ENCODE measurements around the gene KRABD2.
A peak's percentile ranks its signal among the peaks of the same experiment; 100 is the strongest.
"Not testable (repeated sequence)": the region's sequence is repeated elsewhere in the genome, so short reads cannot be mapped to it uniquely, and the experiment has no call there.

Gene KRABD2

DNA sequence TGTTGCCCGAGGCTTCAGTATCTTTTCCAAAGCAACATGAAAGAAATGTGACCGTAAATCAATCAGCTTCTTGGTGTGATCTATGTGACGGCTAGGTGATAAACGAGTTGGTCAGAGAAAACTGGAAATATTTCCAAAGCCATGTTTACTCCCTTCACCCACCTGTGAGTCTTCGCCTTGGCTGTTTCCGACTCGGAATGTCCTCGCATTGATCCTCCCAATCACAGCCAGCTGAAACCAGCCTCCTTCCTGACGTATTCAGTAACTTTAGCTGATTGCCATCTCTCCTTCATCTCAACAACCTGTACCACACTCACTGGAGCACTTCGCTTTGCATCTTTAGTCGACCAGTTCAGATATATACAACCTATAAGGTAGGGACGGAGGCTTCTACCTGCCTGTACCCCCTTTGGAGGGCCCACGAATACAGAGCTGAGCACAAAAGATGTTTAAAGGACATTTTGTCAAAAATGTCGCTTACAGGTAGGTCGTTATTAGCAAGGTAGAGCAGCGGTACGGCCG lies 705 bp downstream of the KRABD2 start:
- in situ Hi-C loops (cut with MboI), result no loop called here
- WGBS, 2 experiments (ENCODE audit: low coverage in 1 of 2, low lambda C conversion rate in 2 of 2, missing lambda C conversion rate in 2 of 2), result 9 to 10% methylated on average over 18 of the region's 18 CpGs
- Histone ChIP-seq H3F3A (ENCODE audit: insufficient read depth) (peaks cover 42% of the 10 kb centered on the region), H3K9me3 (ENCODE audit: low read depth) (no peaks in the 10 kb centered on the region), H3K79me2 (ENCODE audit: insufficient read depth) (peaks cover 28% of the 10 kb centered on the region), H3K4me2 (ENCODE audit: unreplicated experiment) (peak overlapping the region; percentile 95), H3K9ac (peak overlapping the region; percentile 85), H3K4me1 (ENCODE audit: insufficient read depth) (peaks cover 21% of the 10 kb centered on the region), H4K20me1 (ENCODE audit: insufficient read depth) (peaks cover 8% of the 10 kb centered on the region; the same call in 1 of the 2 replicates), H3K4me3 (peak overlapping the region; percentile 80), H3K27ac (peak overlapping the region; percentile 70), H3K9me2 (ENCODE audit: insufficient read depth) (no peaks in the 10 kb centered on the region), H3K27me3 (replicated peaks; ENCODE audit: insufficient read depth) (no peaks in the 10 kb centered on the region), H2AFZ (peak overlapping the region; percentile 63), H3K36me3 (ENCODE audit: low read depth) (peaks cover 39% of the 10 kb centered on the region)
- peak; percentile 59 for DNase-seq
- no peak for TF ChIP-seq EZH2phosphoT487 (IDR thresholded peaks at IDR 0.05; ENCODE audit: insufficient read depth, low read depth)
- TF ChIP-seq EZH2 (IDR thresholded peaks at IDR 0.05; ENCODE audit: insufficient read depth, poor library complexity, severe bottlenecking), result no peak

DNA sequence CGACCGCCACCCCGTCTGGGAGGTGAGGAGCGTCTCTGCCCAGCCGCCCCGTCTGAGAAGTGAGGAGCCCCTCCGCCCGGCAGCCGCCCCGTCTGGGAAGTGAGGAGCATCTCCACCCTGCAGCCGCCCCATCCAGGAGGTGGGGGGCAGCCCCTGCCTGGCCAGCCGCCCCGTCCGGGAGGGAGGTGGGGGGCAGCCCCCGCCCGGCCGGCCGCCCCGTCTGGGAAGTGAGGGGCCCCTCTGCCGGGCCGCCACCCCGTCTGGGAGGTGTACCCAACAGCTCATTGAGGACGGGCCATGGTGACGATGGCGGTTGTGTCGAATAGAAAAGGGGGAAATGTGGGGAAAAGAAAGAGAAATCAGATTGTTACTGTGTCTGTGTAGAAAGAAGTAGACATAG lies 2.6 kb downstream of the KRABD2 start:
- DNase-seq; H3K79me2 ChIP-seq (ENCODE audit: insufficient read depth); in situ Hi-C loops (cut with MboI); H3K27ac ChIP-seq; H3K27me3 ChIP-seq (replicated peaks; ENCODE audit: insufficient read depth); H3K9me2 ChIP-seq (ENCODE audit: insufficient read depth); H3K9me3 ChIP-seq (ENCODE audit: low read depth); H3K9ac ChIP-seq; H3K4me3 ChIP-seq; H3K4me2 ChIP-seq (ENCODE audit: unreplicated experiment); H3K4me1 ChIP-seq (ENCODE audit: insufficient read depth); H4K20me1 ChIP-seq (ENCODE audit: insufficient read depth); H2AFZ ChIP-seq: not testable (repeated sequence)
- Histone ChIP-seq H3F3A (ENCODE audit: insufficient read depth) (peaks cover 22% of the 10 kb centered on the region), H3K36me3 (ENCODE audit: low read depth) (peaks cover 32% of the 10 kb centered on the region)
- WGBS, 2 experiments (ENCODE audit: low coverage in 1 of 2, low lambda C conversion rate in 2 of 2, missing lambda C conversion rate in 2 of 2), result 91 to 95% methylated on average over 7 to 20 of the region's 26 CpGs

DNA sequence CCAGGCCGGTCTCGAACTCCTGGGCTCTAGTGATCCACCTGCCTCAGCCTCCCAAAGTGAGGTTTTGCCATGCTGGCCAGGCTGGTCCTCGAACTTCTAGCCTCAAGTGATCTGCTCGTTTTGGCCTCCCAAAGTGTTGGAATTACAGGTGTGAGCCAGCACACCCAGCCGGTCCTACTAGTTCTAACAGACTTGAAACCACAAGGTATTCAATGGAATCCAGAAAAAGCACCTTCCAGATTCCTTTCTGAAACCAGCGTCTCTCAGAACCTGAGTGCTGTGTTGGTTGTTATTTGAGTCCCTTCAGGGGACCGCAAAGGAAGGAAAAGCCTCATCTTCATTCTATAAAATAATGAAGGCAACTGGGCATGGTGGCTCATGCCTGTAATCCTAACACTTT lies 4.1 kb downstream of the KRABD2 start:
- peaks cover 18% of the 10 kb centered on the region for H3K36me3 ChIP-seq (ENCODE audit: low read depth)
- H3K79me2 ChIP-seq (ENCODE audit: insufficient read depth), result peaks cover 5% of the 10 kb centered on the region; the same call in 1 of the 2 replicates
- no peak overlapping the region for H3K9ac ChIP-seq
- DNase-seq, result no peak
- H3K27me3 ChIP-seq (replicated peaks; ENCODE audit: insufficient read depth), result no peaks in the 10 kb centered on the region
- H3K27ac ChIP-seq, result no peak overlapping the region
- no peak overlapping the region for H3K4me3 ChIP-seq
- in situ Hi-C loops (cut with MboI), result no loop called here
- H2AFZ ChIP-seq, result no peak overlapping the region
- no peaks in the 10 kb centered on the region for H4K20me1 ChIP-seq (ENCODE audit: insufficient read depth)
- peaks cover 8% of the 10 kb centered on the region; the same call in 1 of the 2 replicates for H3K4me1 ChIP-seq (ENCODE audit: insufficient read depth)
- no peaks in the 10 kb centered on the region for H3K9me2 ChIP-seq (ENCODE audit: insufficient read depth)
- WGBS, 2 experiments (ENCODE audit: low coverage in 1 of 2, low lambda C conversion rate in 2 of 2, missing lambda C conversion rate in 2 of 2), result 75 to 82% methylated on average over 7 of the region's 7 CpGs
- TF ChIP-seq EZH2 (IDR thresholded peaks at IDR 0.05; ENCODE audit: insufficient read depth, poor library complexity, severe bottlenecking) (no peak), EZH2phosphoT487 (IDR thresholded peaks at IDR 0.05; ENCODE audit: insufficient read depth, low read depth) (no peak)
- H3K4me2 ChIP-seq (ENCODE audit: unreplicated experiment), result no peak overlapping the region
- no peaks in the 10 kb centered on the region for H3K9me3 ChIP-seq (ENCODE audit: low read depth)
- H3F3A ChIP-seq (ENCODE audit: insufficient read depth), result peaks cover 8% of the 10 kb centered on the region

DNA sequence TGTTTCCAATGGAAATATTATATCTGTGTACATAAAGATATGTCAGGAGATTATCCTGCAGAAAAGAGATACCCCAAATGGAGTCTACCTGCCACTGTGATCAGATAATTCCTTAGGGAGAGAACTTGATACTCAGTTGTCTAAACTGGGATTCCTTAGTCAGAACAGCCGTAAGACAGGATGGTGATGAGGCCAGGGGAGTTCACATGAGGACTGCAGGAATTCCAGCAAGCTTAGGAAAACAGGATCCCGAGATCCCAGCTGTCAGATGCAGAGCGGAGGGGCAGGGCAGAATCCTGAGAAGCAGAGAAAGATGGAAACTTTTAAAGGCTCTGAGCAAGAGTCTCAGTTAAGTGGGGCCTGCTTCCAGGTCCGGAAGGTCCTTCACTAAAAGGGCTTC lies 4.7 kb downstream of the KRABD2 start:
- Histone ChIP-seq H4K20me1 (ENCODE audit: insufficient read depth) (no peaks in the 10 kb centered on the region), H3K4me3 (no peak overlapping the region), H3K4me2 (ENCODE audit: unreplicated experiment) (no peak overlapping the region), H2AFZ (no peak overlapping the region), H3K9ac (no peak overlapping the region), H3K27ac (no peak overlapping the region), H3F3A (ENCODE audit: insufficient read depth) (peaks cover 4% of the 10 kb centered on the region), H3K9me2 (ENCODE audit: insufficient read depth) (no peaks in the 10 kb centered on the region), H3K4me1 (ENCODE audit: insufficient read depth) (peaks cover 9% of the 10 kb centered on the region), H3K36me3 (ENCODE audit: low read depth) (peaks cover 12% of the 10 kb centered on the region; the same call in 1 of the 2 replicates), H3K79me2 (ENCODE audit: insufficient read depth) (peaks cover 5% of the 10 kb centered on the region; the same call in 1 of the 2 replicates), H3K9me3 (ENCODE audit: low read depth) (no peaks in the 10 kb centered on the region), H3K27me3 (replicated peaks; ENCODE audit: insufficient read depth) (no peaks in the 10 kb centered on the region)
- in situ Hi-C loops (cut with MboI), result no loop called here
- DNase-seq, result no peak
- no peak for TF ChIP-seq EZH2phosphoT487 (IDR thresholded peaks at IDR 0.05; ENCODE audit: insufficient read depth, low read depth)
- TF ChIP-seq EZH2 (IDR thresholded peaks at IDR 0.05; ENCODE audit: insufficient read depth, poor library complexity, severe bottlenecking), result no peak
- 79 to 86% methylated on average over 4 of the region's 4 CpGs for WGBS, 2 experiments (ENCODE audit: low coverage in 1 of 2, low lambda C conversion rate in 2 of 2, missing lambda C conversion rate in 2 of 2)

DNA sequence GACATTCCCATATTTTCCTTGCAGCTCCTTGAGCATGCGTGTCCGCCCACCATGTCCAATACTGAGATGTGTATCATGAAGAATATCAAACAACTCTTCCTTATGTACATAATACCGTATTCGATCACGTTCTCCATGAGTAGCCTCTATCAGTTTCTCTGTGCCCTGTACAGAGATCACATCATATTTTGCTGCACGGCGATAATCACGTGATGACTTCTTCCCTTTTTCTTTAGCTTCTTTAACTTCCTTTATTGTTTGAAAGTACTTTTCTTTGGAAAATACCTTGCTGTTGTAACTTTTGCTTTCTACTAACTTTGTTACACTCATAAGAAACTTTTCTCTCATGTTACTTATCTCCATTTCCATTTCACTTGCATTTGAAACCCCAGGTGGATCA lies 6.6 kb downstream of the KRABD2 start:
- no peaks in the 10 kb centered on the region for H3K27me3 ChIP-seq (replicated peaks; ENCODE audit: insufficient read depth)
- H3K9ac ChIP-seq, result no peak overlapping the region
- H4K20me1 ChIP-seq (ENCODE audit: insufficient read depth), result no peaks in the 10 kb centered on the region
- WGBS, 2 experiments (ENCODE audit: low coverage in 1 of 2, low lambda C conversion rate in 2 of 2, missing lambda C conversion rate in 2 of 2), result 97 to 98% methylated on average over 8 of the region's 8 CpGs
- H3K9me2 ChIP-seq (ENCODE audit: insufficient read depth), result no peaks in the 10 kb centered on the region
- no peaks in the 10 kb centered on the region for H3K9me3 ChIP-seq (ENCODE audit: low read depth)
- DNase-seq, result no peak
- peaks cover 18% of the 10 kb centered on the region for H3K4me1 ChIP-seq (ENCODE audit: insufficient read depth)
- in situ Hi-C loops (cut with MboI), result no loop called here
- no peak overlapping the region for H3K27ac ChIP-seq
- H3K36me3 ChIP-seq (ENCODE audit: low read depth), result peaks cover 12% of the 10 kb centered on the region; the same call in 1 of the 2 replicates
- no peak overlapping the region for H3K4me3 ChIP-seq
- H2AFZ ChIP-seq, result no peak overlapping the region
- H3K4me2 ChIP-seq (ENCODE audit: unreplicated experiment), result no peak overlapping the region
- peaks cover 19% of the 10 kb centered on the region; the same call in 1 of the 2 replicates for H3F3A ChIP-seq (ENCODE audit: insufficient read depth)
- TF ChIP-seq EZH2phosphoT487 (IDR thresholded peaks at IDR 0.05; ENCODE audit: insufficient read depth, low read depth), result no peak
- TF ChIP-seq EZH2 (IDR thresholded peaks at IDR 0.05; ENCODE audit: insufficient read depth, poor library complexity, severe bottlenecking), result no peak
- H3K79me2 ChIP-seq (ENCODE audit: insufficient read depth), result peaks cover under 1% of the 10 kb centered on the region; the same call in 1 of the 2 replicates
